Loucy (cell line): ENCODE data around the gene TPBGL.

Source experiments
- H2AFZ ChIP-seq: fragments of 200-600 bp; sonication (generic); 2 replicates; pipeline ENCODE4 v1.6.0; 2016; ENCODE audit warnings: antibody characterized with exemption, mild to moderate bottlenecking, low read length, moderate library complexity
- H3F3A ChIP-seq: fragments of 200-600 bp; 2 replicates; pipeline ENCODE4 v1.6.0; 2016; ENCODE audit warnings: antibody characterized with exemption, low read depth, mild to moderate bottlenecking
- H3K27me3 ChIP-seq: fragments of 200-600 bp; sonication (generic); 2 replicates; pipeline ENCODE4 v1.6.1; 2014; ENCODE audit warnings: low read length, mild to moderate bottlenecking; ENCODE audit not compliant: insufficient read depth, poor library complexity, severe bottlenecking
- H3K36me3 ChIP-seq: fragments of 200-600 bp; sonication (generic); 2 replicates; pipeline ENCODE4 v1.6.1; 2016; ENCODE audit warnings: low read length; ENCODE audit not compliant: insufficient read depth
- H3K4me1 ChIP-seq: fragments of 200-600 bp; sonication (generic); 2 replicates; pipeline ENCODE4 v1.5.1; 2014; ENCODE audit warnings: low read length, mild to moderate bottlenecking; ENCODE audit not compliant: insufficient read depth, poor library complexity, severe bottlenecking
- H3K4me2 ChIP-seq: fragments of 200-600 bp; sonication (generic); 2 replicates; pipeline ENCODE4 v1.6.0; 2014; ENCODE audit warnings: antibody characterized with exemption, low read length, low read depth, mild to moderate bottlenecking; ENCODE audit not compliant: poor library complexity, severe bottlenecking
- H3K4me3 ChIP-seq: fragments of 200-600 bp; sonication (generic); 2 replicates; pipeline ENCODE4 v1.5.1; 2014; ENCODE audit warnings: low read length, mild to moderate bottlenecking, mixed read lengths; ENCODE audit not compliant: poor library complexity, severe bottlenecking
- H3K79me2 ChIP-seq: fragments of 200-600 bp; sonication (generic); 2 replicates; pipeline ENCODE4 v1.6.1; 2014; ENCODE audit warnings: low read length; ENCODE audit not compliant: insufficient read depth
- H3K9ac ChIP-seq: fragments of 200-600 bp; sonication (generic); 2 replicates; pipeline ENCODE4 v1.6.0; 2014; ENCODE audit warnings: mild to moderate bottlenecking, low read depth, low read length, moderate library complexity; ENCODE audit not compliant: poor library complexity, severe bottlenecking
- H3K9me2 ChIP-seq: fragments of 200-600 bp; sonication (generic); replicated peaks from 2 replicates; pipeline ENCODE4 v1.6.1; 2016; ENCODE audit warnings: low read depth, low read length, mixed read lengths
- H3K9me3 ChIP-seq: fragments of 200-600 bp; sonication (generic); 2 replicates; pipeline ENCODE4 v1.6.1; 2014; ENCODE audit warnings: mild to moderate bottlenecking, antibody characterized with exemption, low read length, low read depth; ENCODE audit not compliant: insufficient read depth
- H4K20me1 ChIP-seq: fragments of 200-600 bp; sonication (generic); 2 replicates; pipeline ENCODE4 v1.6.0; 2014; ENCODE audit warnings: antibody characterized with exemption, low read length, mild to moderate bottlenecking; ENCODE audit not compliant: insufficient read depth, poor library complexity, severe bottlenecking
- CTCF ChIP-seq: fragments of 200-600 bp; sonication (generic); conservative IDR thresholded peaks from 2 replicates; pipeline ENCODE4 v1.5.1; 2014; ENCODE audit warnings: mild to moderate bottlenecking, antibody characterized with exemption, low read length
- EZH2phosphoT487 ChIP-seq: fragments of 200-600 bp; IDR thresholded peaks from 2 replicates; pipeline ENCODE4 v1.6.1; 2018; ENCODE audit warnings: antibody characterized with exemption, mild to moderate bottlenecking, moderate library complexity, borderline replicate concordance

TPBGL gene

GRCh38 chr11:75271730-75272129 lies 31.2 kb downstream of the TPBGL start:
- Histone ChIP-seq H3K9ac (no peak overlapping the region), H3K36me3 (peaks cover 68% of the 10 kb centered on the region; the same call in 1 of the 2 replicates), H3F3A (no peaks in the 10 kb centered on the region), H3K79me2 (no peaks in the 10 kb centered on the region), H4K20me1 (no peaks in the 10 kb centered on the region), H2AFZ (no peak overlapping the region), H3K9me3 (no peaks in the 10 kb centered on the region), H3K4me1 (no peaks in the 10 kb centered on the region), H3K4me2 (no peak overlapping the region), H3K27me3 (no peaks in the 10 kb centered on the region), H3K4me3 (no peak overlapping the region), H3K9me2 (no peaks in the 10 kb centered on the region)
- TF ChIP-seq CTCF = no peak
- TF ChIP-seq EZH2phosphoT487 = no peak

GRCh38 chr11:75272391-75272790 lies 31.8 kb downstream of the TPBGL start:
- no peaks in the 10 kb centered on the region for H3F3A ChIP-seq
- no peaks in the 10 kb centered on the region for H3K27me3 ChIP-seq
- no peaks in the 10 kb centered on the region for H3K79me2 ChIP-seq
- H3K9me2 ChIP-seq = no peaks in the 10 kb centered on the region
- H3K4me2 ChIP-seq = no peak overlapping the region
- H3K4me1 ChIP-seq = no peaks in the 10 kb centered on the region
- no peak for TF ChIP-seq EZH2phosphoT487
- no peak for TF ChIP-seq CTCF
- peaks cover 72% of the 10 kb centered on the region; the same call in 1 of the 2 replicates for H3K36me3 ChIP-seq
- H3K9me3 ChIP-seq = no peaks in the 10 kb centered on the region
- no peak overlapping the region for H3K9ac ChIP-seq
- no peak overlapping the region for H2AFZ ChIP-seq
- H4K20me1 ChIP-seq = no peaks in the 10 kb centered on the region
- no peak overlapping the region for H3K4me3 ChIP-seq

GRCh38 chr11:75272821-75273301 lies 32.3 kb downstream of the TPBGL start:
- Histone ChIP-seq H3K4me2 (no peak overlapping the region), H4K20me1 (no peaks in the 10 kb centered on the region), H3K4me1 (no peaks in the 10 kb centered on the region), H3K9ac (no peak overlapping the region), H3K9me3 (no peaks in the 10 kb centered on the region), H3F3A (no peaks in the 10 kb centered on the region), H3K9me2 (no peaks in the 10 kb centered on the region), H3K4me3 (no peak overlapping the region), H3K79me2 (no peaks in the 10 kb centered on the region), H2AFZ (no peak overlapping the region), H3K36me3 (peaks cover 77% of the 10 kb centered on the region; the same call in 1 of the 2 replicates), H3K27me3 (no peaks in the 10 kb centered on the region)
- TF ChIP-seq CTCF (no peak), EZH2phosphoT487 (no peak)
